ENCODE measurements around the gene RPL36.
"Not testable (repeated sequence)": the region's sequence is repeated elsewhere in the genome, so short reads cannot be mapped to it uniquely, and the experiment has no call there.

Gene RPL36

GRCh38 chr19:5727453-5728050 is 37.5 kb downstream of the RPL36 start:
- H3K27me3 ChIP-seq (ENCODE audit: control insufficient read depth, insufficient read depth, low read length) = no peaks in the 10 kb centered on the region
- no peaks in the 10 kb centered on the region for H3K36me3 ChIP-seq (ENCODE audit: control insufficient read depth, insufficient read depth, low read length)
- no peak overlapping the region for H3K9ac ChIP-seq (ENCODE audit: low read length)
- no peak overlapping the region for H3K27ac ChIP-seq (ENCODE audit: low read depth, low read length)
- no peak overlapping the region for H3K4me3 ChIP-seq (ENCODE audit: low read length)
- no peaks in the 10 kb centered on the region for H3K4me1 ChIP-seq (ENCODE audit: control insufficient read depth, insufficient read depth, low read length)

GRCh38 chr19:5733172-5733571 is 43.1 kb downstream of the RPL36 start:
- not testable (repeated sequence) for H3K27me3 ChIP-seq (ENCODE audit: control insufficient read depth, insufficient read depth, low read length); H3K9ac ChIP-seq (ENCODE audit: low read length); H3K36me3 ChIP-seq (ENCODE audit: control insufficient read depth, insufficient read depth, low read length); H3K27ac ChIP-seq (ENCODE audit: low read depth, low read length); H3K4me3 ChIP-seq (ENCODE audit: low read length); H3K4me1 ChIP-seq (ENCODE audit: control insufficient read depth, insufficient read depth, low read length)

GRCh38 chr19:5738423-5738822 is 48.3 kb downstream of the RPL36 start:
- Histone ChIP-seq H3K36me3 (ENCODE audit: control insufficient read depth, insufficient read depth, low read length) (no peaks in the 10 kb centered on the region), H3K9ac (ENCODE audit: low read length) (no peak overlapping the region)

More at GRCh38 chr19:5738423-5738822, 48.3 kb downstream of the RPL36 start:
- Histone ChIP-seq H3K27me3 (ENCODE audit: control insufficient read depth, insufficient read depth, low read length) (no peaks in the 10 kb centered on the region), H3K27ac (ENCODE audit: low read depth, low read length) (no peak overlapping the region), H3K4me1 (ENCODE audit: control insufficient read depth, insufficient read depth, low read length) (no peaks in the 10 kb centered on the region), H3K4me3 (ENCODE audit: low read length) (no peak overlapping the region)

Data from rectal smooth muscle tissue (tissue), 1 donor.